ENCODE results near the gene EPHA6.

Gene EPHA6

DNA sequence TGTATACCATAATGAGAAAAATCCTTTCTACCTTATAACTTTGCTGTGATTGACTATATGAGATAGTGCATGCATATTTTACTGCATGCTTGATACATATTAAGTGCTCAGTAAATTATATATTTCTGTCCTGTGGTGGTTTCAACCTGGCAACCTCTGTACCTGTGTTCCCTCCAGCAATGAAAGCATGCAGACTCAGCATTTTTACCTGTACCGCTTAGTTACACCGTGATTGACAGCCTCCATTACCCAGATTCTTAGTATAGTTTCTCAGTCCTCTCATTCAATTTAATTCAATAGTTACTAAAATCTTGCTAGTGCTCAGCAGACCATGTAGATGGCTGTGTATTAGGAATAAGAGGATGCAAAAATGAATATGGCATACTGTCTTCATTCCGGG is 386.0 kb downstream of the EPHA6 start:
- H3K4me3 ChIP-seq (ENCODE audit: low read depth in 1 of 2, low read length in 2 of 2) = no peak overlapping the region
- no peak for TF ChIP-seq EZH2 (IDR thresholded peaks at IDR 0.05; ENCODE audit: borderline replicate concordance, low read depth, low read length, severe bottlenecking)
- TF ChIP-seq, protein P1, sequence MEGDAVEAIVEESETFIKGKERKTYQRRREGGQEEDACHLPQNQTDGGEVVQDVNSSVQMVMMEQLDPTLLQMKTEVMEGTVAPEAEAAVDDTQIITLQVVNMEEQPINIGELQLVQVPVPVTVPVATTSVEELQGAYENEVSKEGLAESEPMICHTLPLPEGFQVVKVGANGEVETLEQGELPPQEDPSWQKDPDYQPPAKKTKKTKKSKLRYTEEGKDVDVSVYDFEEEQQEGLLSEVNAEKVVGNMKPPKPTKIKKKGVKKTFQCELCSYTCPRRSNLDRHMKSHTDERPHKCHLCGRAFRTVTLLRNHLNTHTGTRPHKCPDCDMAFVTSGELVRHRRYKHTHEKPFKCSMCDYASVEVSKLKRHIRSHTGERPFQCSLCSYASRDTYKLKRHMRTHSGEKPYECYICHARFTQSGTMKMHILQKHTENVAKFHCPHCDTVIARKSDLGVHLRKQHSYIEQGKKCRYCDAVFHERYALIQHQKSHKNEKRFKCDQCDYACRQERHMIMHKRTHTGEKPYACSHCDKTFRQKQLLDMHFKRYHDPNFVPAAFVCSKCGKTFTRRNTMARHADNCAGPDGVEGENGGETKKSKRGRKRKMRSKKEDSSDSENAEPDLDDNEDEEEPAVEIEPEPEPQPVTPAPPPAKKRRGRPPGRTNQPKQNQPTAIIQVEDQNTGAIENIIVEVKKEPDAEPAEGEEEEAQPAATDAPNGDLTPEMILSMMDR (IDR thresholded peaks at IDR 0.05; ENCODE audit: borderline replicate concordance, extremely low read depth, low read length, poor library complexity, severe bottlenecking) = no peak
- H3K27me3 ChIP-seq (ENCODE audit: insufficient read depth, low read length, poor library complexity) = no peaks in the 10 kb centered on the region
- no peaks in the 10 kb centered on the region for H3K36me3 ChIP-seq (ENCODE audit: insufficient read depth, low read length)
- no peaks in the 10 kb centered on the region for H3K4me1 ChIP-seq (ENCODE audit: insufficient read depth, low read length)
- no peak overlapping the region for H3K27ac ChIP-seq (ENCODE audit: low read length)
- no peak overlapping the region for H3K4me2 ChIP-seq (ENCODE audit: insufficient read depth, low read length)
- no peaks in the 10 kb centered on the region for H3K79me2 ChIP-seq (ENCODE audit: insufficient read depth, low read length)
- no peak overlapping the region for H3K9ac ChIP-seq (ENCODE audit: low read depth, low read length)
- no peak for ATAC-seq (ENCODE audit: insufficient read depth, low read depth)
- no peak overlapping the region for H2AFZ ChIP-seq (ENCODE audit: low read depth, low read length)
- no peaks in the 10 kb centered on the region for H3K9me3 ChIP-seq (ENCODE audit: insufficient read depth, low read length, severe bottlenecking)
- H4K20me1 ChIP-seq (ENCODE audit: insufficient read depth, low read length) = no peaks in the 10 kb centered on the region
- no peak for DNase-seq

DNA sequence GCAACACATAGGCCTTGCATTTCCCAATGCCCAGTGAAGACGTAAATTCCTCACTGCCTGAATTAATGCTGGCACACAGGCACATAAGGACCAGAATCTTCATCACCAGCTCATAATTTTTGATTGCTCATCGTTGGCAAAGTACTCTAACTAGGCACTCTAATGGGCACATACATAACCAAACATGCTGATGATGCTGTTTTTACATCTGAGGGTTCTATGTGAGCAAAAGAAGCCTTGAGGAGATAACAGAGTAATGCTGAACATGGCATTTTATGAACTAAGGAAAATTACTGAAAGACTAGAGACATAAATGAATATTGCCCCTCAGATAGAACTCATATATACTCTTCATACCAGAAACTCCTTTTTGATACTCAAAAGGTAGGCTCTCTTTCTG is 387.4 kb downstream of the EPHA6 start:
- H3K27ac ChIP-seq (ENCODE audit: low read length) = no peak overlapping the region
- DNase-seq (no peak), ATAC-seq (ENCODE audit: insufficient read depth, low read depth) (no peak)
- H3K9me3 ChIP-seq (ENCODE audit: insufficient read depth, low read length, severe bottlenecking) = no peaks in the 10 kb centered on the region
- no peak overlapping the region for H3K4me3 ChIP-seq (ENCODE audit: low read depth in 1 of 2, low read length in 2 of 2)
- H4K20me1 ChIP-seq (ENCODE audit: insufficient read depth, low read length) = no peaks in the 10 kb centered on the region
- no peaks in the 10 kb centered on the region for H3K4me1 ChIP-seq (ENCODE audit: insufficient read depth, low read length)
- no peak for TF ChIP-seq EZH2 (IDR thresholded peaks at IDR 0.05; ENCODE audit: borderline replicate concordance, low read depth, low read length, severe bottlenecking)
- TF ChIP-seq, protein P1 (IDR thresholded peaks at IDR 0.05; ENCODE audit: borderline replicate concordance, extremely low read depth, low read length, poor library complexity, severe bottlenecking) = no peak
- H3K4me2 ChIP-seq (ENCODE audit: insufficient read depth, low read length) = no peak overlapping the region
- no peaks in the 10 kb centered on the region for H3K36me3 ChIP-seq (ENCODE audit: insufficient read depth, low read length)
- no peak overlapping the region for H2AFZ ChIP-seq (ENCODE audit: low read depth, low read length)
- H3K79me2 ChIP-seq (ENCODE audit: insufficient read depth, low read length) = no peaks in the 10 kb centered on the region
- no peak overlapping the region for H3K9ac ChIP-seq (ENCODE audit: low read depth, low read length)
- H3K27me3 ChIP-seq (ENCODE audit: insufficient read depth, low read length, poor library complexity) = no peaks in the 10 kb centered on the region

DNA sequence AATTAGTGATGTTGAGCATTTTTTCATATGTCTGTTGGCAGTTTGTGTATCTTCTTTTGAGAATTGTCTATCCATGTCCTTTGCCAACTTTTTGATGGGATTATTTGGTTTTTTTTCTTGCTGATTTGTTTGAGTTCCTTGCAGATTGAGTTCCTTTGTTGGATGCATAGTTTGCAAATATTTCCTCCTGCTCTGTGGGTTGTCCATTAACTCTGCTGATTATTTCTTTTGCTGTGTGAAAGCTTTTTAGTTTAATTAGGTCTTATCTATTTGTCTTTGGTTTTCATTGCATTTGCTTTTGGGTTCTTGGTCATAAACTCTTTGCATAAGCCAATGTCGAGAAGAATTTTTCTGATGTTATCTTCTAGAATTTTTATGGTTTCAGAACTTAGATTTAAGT is 414.6 kb downstream of the EPHA6 start:
- H3K79me2 ChIP-seq (ENCODE audit: insufficient read depth, low read length) = no peaks in the 10 kb centered on the region
- no peak for DNase-seq
- H3K36me3 ChIP-seq (ENCODE audit: insufficient read depth, low read length) = no peaks in the 10 kb centered on the region
- H3K27ac ChIP-seq (ENCODE audit: low read length) = no peak overlapping the region
- H3K9ac ChIP-seq (ENCODE audit: low read depth, low read length) = no peak overlapping the region
- H3K4me2 ChIP-seq (ENCODE audit: insufficient read depth, low read length) = no peak overlapping the region
- ATAC-seq (ENCODE audit: insufficient read depth, low read depth) = no peak
- no peaks in the 10 kb centered on the region for H4K20me1 ChIP-seq (ENCODE audit: insufficient read depth, low read length)
- no peaks in the 10 kb centered on the region for H3K4me1 ChIP-seq (ENCODE audit: insufficient read depth, low read length)
- TF ChIP-seq EZH2 (IDR thresholded peaks at IDR 0.05; ENCODE audit: borderline replicate concordance, low read depth, low read length, severe bottlenecking) = no peak
- TF ChIP-seq, protein P1 (IDR thresholded peaks at IDR 0.05; ENCODE audit: borderline replicate concordance, extremely low read depth, low read length, poor library complexity, severe bottlenecking) = no peak
- no peaks in the 10 kb centered on the region for H3K27me3 ChIP-seq (ENCODE audit: insufficient read depth, low read length, poor library complexity)
- H2AFZ ChIP-seq (ENCODE audit: low read depth, low read length) = no peak overlapping the region
- no peaks in the 10 kb centered on the region for H3K9me3 ChIP-seq (ENCODE audit: insufficient read depth, low read length, severe bottlenecking)
- H3K4me3 ChIP-seq (ENCODE audit: low read depth in 1 of 2, low read length in 2 of 2) = no peak overlapping the region

DNA sequence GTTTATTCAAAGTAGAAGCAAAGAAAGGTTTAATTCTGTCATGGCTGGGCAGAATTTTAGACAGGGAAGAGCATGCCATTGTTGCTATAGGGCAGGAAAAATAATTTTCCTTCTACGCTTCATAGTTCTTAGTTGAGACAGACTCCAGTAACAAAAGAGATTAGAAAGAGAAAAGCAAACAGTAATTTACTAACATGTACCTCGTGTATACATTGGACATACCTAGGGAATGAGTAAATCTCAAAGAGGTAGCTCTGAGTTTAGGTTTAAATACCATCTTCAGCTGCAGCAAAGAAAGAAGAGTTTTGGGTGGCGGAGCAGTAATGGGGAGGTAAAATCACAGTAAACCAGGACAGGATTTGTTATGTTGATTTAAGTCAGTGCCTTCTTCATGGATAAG is 416.1 kb downstream of the EPHA6 start:
- Histone ChIP-seq H3K4me1 (ENCODE audit: insufficient read depth, low read length) (no peaks in the 10 kb centered on the region), H2AFZ (ENCODE audit: low read depth, low read length) (no peak overlapping the region), H3K27ac (ENCODE audit: low read length) (no peak overlapping the region), H3K79me2 (ENCODE audit: insufficient read depth, low read length) (no peaks in the 10 kb centered on the region), H3K27me3 (ENCODE audit: insufficient read depth, low read length, poor library complexity) (no peaks in the 10 kb centered on the region), H3K36me3 (ENCODE audit: insufficient read depth, low read length) (no peaks in the 10 kb centered on the region), H3K9ac (ENCODE audit: low read depth, low read length) (no peak overlapping the region), H3K4me3 (ENCODE audit: low read depth in 1 of 2, low read length in 2 of 2) (no peak overlapping the region), H3K4me2 (ENCODE audit: insufficient read depth, low read length) (no peak overlapping the region), H3K9me3 (ENCODE audit: insufficient read depth, low read length, severe bottlenecking) (no peaks in the 10 kb centered on the region), H4K20me1 (ENCODE audit: insufficient read depth, low read length) (no peaks in the 10 kb centered on the region)
- TF ChIP-seq, protein P1 (IDR thresholded peaks at IDR 0.05; ENCODE audit: borderline replicate concordance, extremely low read depth, low read length, poor library complexity, severe bottlenecking) = no peak
- no peak for TF ChIP-seq EZH2 (IDR thresholded peaks at IDR 0.05; ENCODE audit: borderline replicate concordance, low read depth, low read length, severe bottlenecking)
- ATAC-seq (ENCODE audit: insufficient read depth, low read depth) = no peak
- DNase-seq = no peak

Measured in DND-41 (cell line).